Suprapubic skin (tissue), 4 donors: Measurements from ENCODE around the gene ZSCAN4.

Experiments
- POLR2A ChIP-seq, 2 donors: fragments of 450-650 bp; IDR thresholded peaks; one replicate each; pipeline ENCODE4 v1.6.1; 2017; ENCODE audit warnings: antibody characterized with exemption in 2 of 2, mild to moderate bottlenecking in 2 of 2, moderate library complexity in 2 of 2
- POLR2AphosphoS5 ChIP-seq, 3 donors: sonication (generic); formaldehyde crosslinking; IDR thresholded peaks; one replicate each; pipeline ENCODE4 v1.6.1; 2017; ENCODE audit warnings: antibody characterized with exemption in 3 of 3
- TF ChIP-seq, protein P1 (sequence below), 2 donors: fragments of 200-600 bp in 1 of 2; fragments of 450-650 bp in 1 of 2; sonication (generic) in 1 of 2; IDR thresholded peaks; one replicate each; pipeline ENCODE4 v1.5.1; 2016 to 2019; ENCODE audit warnings: antibody characterized with exemption in 2 of 2, mild to moderate bottlenecking in 1 of 2, moderate library complexity in 1 of 2

DNA sequence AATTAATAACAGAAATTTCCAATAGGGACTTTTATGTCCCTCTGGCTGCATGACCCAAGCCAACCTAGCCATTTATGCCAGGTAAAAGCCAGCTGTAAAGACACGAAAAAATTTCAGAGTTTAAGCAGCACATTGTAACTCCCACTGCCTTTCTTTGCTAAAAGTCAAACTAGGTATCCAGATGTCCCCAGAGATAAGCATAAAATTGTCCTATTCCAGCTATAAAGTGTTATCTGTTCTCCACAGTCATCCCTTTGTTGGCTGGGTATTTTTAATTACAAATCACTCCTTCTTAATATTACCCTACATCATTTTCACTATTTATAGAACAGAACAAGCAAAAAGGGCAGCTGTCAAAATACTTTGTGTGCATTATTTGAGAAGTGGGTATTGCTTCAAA lies 43.5 kb downstream of the ZSCAN4 start:
- TF ChIP-seq, protein P1, sequence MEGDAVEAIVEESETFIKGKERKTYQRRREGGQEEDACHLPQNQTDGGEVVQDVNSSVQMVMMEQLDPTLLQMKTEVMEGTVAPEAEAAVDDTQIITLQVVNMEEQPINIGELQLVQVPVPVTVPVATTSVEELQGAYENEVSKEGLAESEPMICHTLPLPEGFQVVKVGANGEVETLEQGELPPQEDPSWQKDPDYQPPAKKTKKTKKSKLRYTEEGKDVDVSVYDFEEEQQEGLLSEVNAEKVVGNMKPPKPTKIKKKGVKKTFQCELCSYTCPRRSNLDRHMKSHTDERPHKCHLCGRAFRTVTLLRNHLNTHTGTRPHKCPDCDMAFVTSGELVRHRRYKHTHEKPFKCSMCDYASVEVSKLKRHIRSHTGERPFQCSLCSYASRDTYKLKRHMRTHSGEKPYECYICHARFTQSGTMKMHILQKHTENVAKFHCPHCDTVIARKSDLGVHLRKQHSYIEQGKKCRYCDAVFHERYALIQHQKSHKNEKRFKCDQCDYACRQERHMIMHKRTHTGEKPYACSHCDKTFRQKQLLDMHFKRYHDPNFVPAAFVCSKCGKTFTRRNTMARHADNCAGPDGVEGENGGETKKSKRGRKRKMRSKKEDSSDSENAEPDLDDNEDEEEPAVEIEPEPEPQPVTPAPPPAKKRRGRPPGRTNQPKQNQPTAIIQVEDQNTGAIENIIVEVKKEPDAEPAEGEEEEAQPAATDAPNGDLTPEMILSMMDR (IDR thresholded peaks at IDR 0.05) = no peak
- TF ChIP-seq POLR2AphosphoS5 (IDR thresholded peaks at IDR 0.05) (no peak), POLR2A (IDR thresholded peaks at IDR 0.05) (no peak)
